HG03521 (cell line): Measurements from ENCODE around the gene MRPS15.
"Not testable (repeated sequence)": the region's sequence is repeated elsewhere in the genome, so short reads cannot be mapped to it uniquely, and the experiment has no call there.

ENCODE experiments used
- ATAC-seq: cut with Tn5 transposase; IDR thresholded peaks from one replicate; pipeline ENCODE4 v1.9.1; 2021; ENCODE audit warnings: mild to moderate bottlenecking, moderate library complexity; ENCODE audit not compliant: unreplicated experiment

MRPS15 gene

GRCh38 chr1:36463803-36464604 is at the start of gene MRPS15:
Gene MRPS15 (minus strand): TSS chr1:36464384. CDS start chr1:36464275, 109 bp downstream.
- ATAC-seq, result peak; percentile 92

GRCh38 chr1:36512842-36513241 is 48.7 kb upstream of the MRPS15 start:
- no peak for ATAC-seq

- no peak for ATAC-seq
Observed at GRCh38 chr1:36511804-36512798, 47.9 kb upstream of the MRPS15 start.

GRCh38 chr1:36511220-36511619 is 47.0 kb upstream of the MRPS15 start:
- ATAC-seq, result not testable (repeated sequence)

- no peak for ATAC-seq
Observed at GRCh38 chr1:36510418-36510817, 46.2 kb upstream of the MRPS15 start.

GRCh38 chr1:36508257-36508656 is 44.1 kb upstream of the MRPS15 start:
- ATAC-seq, result no peak

- no peak for ATAC-seq
Observed at GRCh38 chr1:36506276-36506920, 42.2 kb upstream of the MRPS15 start.

GRCh38 chr1:36503733-36504132 is 39.5 kb upstream of the MRPS15 start:
- no peak for ATAC-seq

GRCh38 chr1:36503159-36503558 is 39.0 kb upstream of the MRPS15 start:
- no peak for ATAC-seq

GRCh38 chr1:36502616-36503015 is 38.4 kb upstream of the MRPS15 start:
- no peak for ATAC-seq

GRCh38 chr1:36501911-36502310 is 37.7 kb upstream of the MRPS15 start:
- not testable (repeated sequence) for ATAC-seq

- ATAC-seq, result no peak
Observed at GRCh38 chr1:36497207-36497606, 33.0 kb upstream of the MRPS15 start.

GRCh38 chr1:36494971-36495370 is 30.8 kb upstream of the MRPS15 start:
- no peak for ATAC-seq

GRCh38 chr1:36493524-36493923 is 29.3 kb upstream of the MRPS15 start:
- ATAC-seq, result no peak

GRCh38 chr1:36492491-36492890 is 28.3 kb upstream of the MRPS15 start:
- no peak for ATAC-seq

- ATAC-seq, result not testable (repeated sequence)
Observed at GRCh38 chr1:36489258-36490051, 25.3 kb upstream of the MRPS15 start.

GRCh38 chr1:36487906-36488305 is 23.7 kb upstream of the MRPS15 start:
- ATAC-seq, result no peak

- not testable (repeated sequence) for ATAC-seq
Observed at GRCh38 chr1:36487336-36487725, 23.1 kb upstream of the MRPS15 start.

- no peak for ATAC-seq
Observed at GRCh38 chr1:36486439-36487335, 22.5 kb upstream of the MRPS15 start.
